Measurements from ENCODE around the gene CCHCR1.

DNA sequence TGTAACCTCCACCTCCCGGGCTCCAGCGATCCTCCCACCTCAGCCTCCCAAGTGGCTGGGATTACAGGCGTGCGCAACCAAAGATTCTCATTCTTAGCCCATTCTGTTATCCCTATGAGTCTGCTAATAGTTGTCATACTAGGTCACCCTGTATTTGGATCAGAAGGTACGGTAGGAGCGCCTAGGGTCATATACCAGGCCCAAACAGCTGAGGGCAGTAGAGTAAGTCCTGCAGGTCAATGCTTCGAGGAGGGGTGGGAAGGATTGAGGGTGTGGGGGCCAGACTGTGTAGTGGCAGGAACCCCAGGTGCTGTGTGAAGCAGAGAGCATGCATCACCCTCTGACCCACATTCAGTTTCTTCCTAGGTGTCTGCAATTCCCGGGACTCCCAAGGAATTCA, 35.6 kb upstream of the CCHCR1 start:
- TF ChIP-seq, protein P1, sequence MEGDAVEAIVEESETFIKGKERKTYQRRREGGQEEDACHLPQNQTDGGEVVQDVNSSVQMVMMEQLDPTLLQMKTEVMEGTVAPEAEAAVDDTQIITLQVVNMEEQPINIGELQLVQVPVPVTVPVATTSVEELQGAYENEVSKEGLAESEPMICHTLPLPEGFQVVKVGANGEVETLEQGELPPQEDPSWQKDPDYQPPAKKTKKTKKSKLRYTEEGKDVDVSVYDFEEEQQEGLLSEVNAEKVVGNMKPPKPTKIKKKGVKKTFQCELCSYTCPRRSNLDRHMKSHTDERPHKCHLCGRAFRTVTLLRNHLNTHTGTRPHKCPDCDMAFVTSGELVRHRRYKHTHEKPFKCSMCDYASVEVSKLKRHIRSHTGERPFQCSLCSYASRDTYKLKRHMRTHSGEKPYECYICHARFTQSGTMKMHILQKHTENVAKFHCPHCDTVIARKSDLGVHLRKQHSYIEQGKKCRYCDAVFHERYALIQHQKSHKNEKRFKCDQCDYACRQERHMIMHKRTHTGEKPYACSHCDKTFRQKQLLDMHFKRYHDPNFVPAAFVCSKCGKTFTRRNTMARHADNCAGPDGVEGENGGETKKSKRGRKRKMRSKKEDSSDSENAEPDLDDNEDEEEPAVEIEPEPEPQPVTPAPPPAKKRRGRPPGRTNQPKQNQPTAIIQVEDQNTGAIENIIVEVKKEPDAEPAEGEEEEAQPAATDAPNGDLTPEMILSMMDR (IDR thresholded peaks at IDR 0.05): no peak
- no peak for TF ChIP-seq POLR2A (IDR thresholded peaks at IDR 0.05)
- TF ChIP-seq EP300 (IDR thresholded peaks at IDR 0.05): no peak
